ENCODE data around the gene MRPL27.

DNA sequence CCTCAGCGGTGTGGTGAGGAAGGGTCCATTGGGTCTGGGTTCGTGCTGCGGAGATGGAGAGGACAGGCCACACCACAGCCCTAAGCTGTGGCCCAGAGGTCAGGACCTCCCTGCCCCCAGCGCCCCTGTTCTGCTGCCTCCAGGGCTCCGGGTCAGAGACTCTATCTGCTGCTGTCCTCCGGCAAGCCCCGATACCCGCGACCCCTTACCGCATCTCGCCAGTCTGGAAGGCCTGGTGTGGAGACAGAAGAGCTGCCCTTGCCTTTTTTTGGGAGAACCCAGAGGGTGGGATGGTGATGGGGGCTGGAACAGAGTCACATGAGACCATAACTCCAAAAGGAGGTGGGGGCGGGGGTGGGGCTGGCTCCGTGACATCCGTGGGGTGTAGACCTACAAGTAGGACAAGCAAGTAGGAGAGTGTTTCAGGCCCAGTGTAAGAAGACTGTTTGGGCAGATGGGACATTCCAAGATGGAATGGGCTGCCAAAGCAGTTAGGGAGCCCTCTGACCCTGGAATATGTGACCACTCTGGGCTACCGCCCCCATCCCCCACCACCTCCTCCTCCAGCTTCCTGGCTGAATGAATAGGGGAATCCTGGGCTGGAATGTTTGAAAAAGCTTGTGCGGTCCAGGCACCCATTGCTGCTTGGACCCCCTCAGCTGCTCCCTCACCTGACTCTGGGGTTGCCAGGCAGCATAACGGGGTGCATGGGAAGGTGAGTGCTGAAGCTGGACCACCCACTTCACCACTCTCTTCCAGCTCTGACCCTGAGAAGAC is 25.7 kb downstream of the MRPL27 start:
- TF ChIP-seq POLR2A (IDR thresholded peaks at IDR 0.05): no peak
- TF ChIP-seq, protein P1, sequence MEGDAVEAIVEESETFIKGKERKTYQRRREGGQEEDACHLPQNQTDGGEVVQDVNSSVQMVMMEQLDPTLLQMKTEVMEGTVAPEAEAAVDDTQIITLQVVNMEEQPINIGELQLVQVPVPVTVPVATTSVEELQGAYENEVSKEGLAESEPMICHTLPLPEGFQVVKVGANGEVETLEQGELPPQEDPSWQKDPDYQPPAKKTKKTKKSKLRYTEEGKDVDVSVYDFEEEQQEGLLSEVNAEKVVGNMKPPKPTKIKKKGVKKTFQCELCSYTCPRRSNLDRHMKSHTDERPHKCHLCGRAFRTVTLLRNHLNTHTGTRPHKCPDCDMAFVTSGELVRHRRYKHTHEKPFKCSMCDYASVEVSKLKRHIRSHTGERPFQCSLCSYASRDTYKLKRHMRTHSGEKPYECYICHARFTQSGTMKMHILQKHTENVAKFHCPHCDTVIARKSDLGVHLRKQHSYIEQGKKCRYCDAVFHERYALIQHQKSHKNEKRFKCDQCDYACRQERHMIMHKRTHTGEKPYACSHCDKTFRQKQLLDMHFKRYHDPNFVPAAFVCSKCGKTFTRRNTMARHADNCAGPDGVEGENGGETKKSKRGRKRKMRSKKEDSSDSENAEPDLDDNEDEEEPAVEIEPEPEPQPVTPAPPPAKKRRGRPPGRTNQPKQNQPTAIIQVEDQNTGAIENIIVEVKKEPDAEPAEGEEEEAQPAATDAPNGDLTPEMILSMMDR (IDR thresholded peaks at IDR 0.05): no peak

Measured in adrenal gland (tissue), 5 donors.